Activated B cell treated with CpG ODN at 0.5 μM for 24 hours (primary cell): ENCODE measurements around the gene SEMA5A. TPM values are rescaled to one million over a fixed set of nuclear protein-coding genes. Genes with fewer than 3 reads are reported as not detected.

Source experiments
- ATAC-seq: fragments of 200-7000 bp; cut with Tn5 transposase; one replicate; pipeline ENCODE4 v1.10.0; 2021; ENCODE audit warnings: low read depth, mild to moderate bottlenecking, moderate library complexity
- CTCF ChIA-PET: fragments of 350-600 bp; sonication (Branson Sonifier 250); formaldehyde crosslinking; loops from one replicate; lab custom pipeline; 2021; ENCODE audit warnings: antibody characterized with exemption; lab: Charles Lee
- POLR2A ChIA-PET: fragments of 350-600 bp; sonication (Branson Sonifier 250); formaldehyde crosslinking; loops from one replicate; lab custom pipeline; 2021; ENCODE audit warnings: antibody characterized with exemption; lab: Charles Lee
- DNase-seq: peaks from one replicate; pipeline ENCODE4 v3.0.0; 2022
- H3K27ac Mint-ChIP-seq: one replicate; pipeline ENCODE4 v1.8.0; 2020; ENCODE audit warnings: mixed read lengths
- H3K27me3 Mint-ChIP-seq: one replicate; pipeline ENCODE4 v1.8.0; 2021; ENCODE audit warnings: mixed read lengths
- H3K36me3 Mint-ChIP-seq: one replicate; pipeline ENCODE4 v1.8.0; 2021; ENCODE audit warnings: low read depth, mixed read lengths
- H3K4me1 Mint-ChIP-seq: one replicate; pipeline ENCODE4 v1.8.0; 2021; ENCODE audit warnings: mixed read lengths
- H3K4me3 Mint-ChIP-seq: one replicate; pipeline ENCODE4 v1.8.0; 2020; ENCODE audit warnings: mild to moderate bottlenecking, mixed read lengths
- H3K9me3 Mint-ChIP-seq: one replicate; pipeline ENCODE4 v1.8.0; 2020; ENCODE audit warnings: mixed read lengths
- CTCF ChIP-seq: fragments of 200-600 bp; IDR thresholded peaks from one replicate; pipeline ENCODE4 v1.8.0; 2022; ENCODE audit warnings: antibody characterized with exemption, mild to moderate bottlenecking
- intact Hi-C: fragments of 100-400 bp; cut with micrococcal nuclease; formaldehyde crosslinking; loops from one replicate; pipeline ENCODE4 v1.15.1; 2024
- total RNA-seq: library from RNA; stranded (reverse); gene quantifications from 2 replicates; pipeline ENCODE4 v1.2.3, GENCODE V29; 2022

The SEMA5A gene
- total RNA-seq, 1 donor from 2014 or later = not detected

GRCh38 chr5:9382522-9382921 lies 163.4 kb downstream of the SEMA5A start:
- Mint-ChIP-seq H3K27me3 (no peaks in the 10 kb centered on the region), H3K36me3 (no peaks in the 10 kb centered on the region), H3K4me3 (no peak overlapping the region), H3K27ac (no peak overlapping the region), H3K4me1 (no peaks in the 10 kb centered on the region), H3K9me3 (no peaks in the 10 kb centered on the region)
- DNase-seq (no peak), ATAC-seq (no peak)
- POLR2A ChIA-PET = no interaction called here
- CTCF ChIA-PET = no interaction called here
- intact Hi-C loops = no loop called here
- no peak for TF ChIP-seq CTCF

GRCh38 chr5:9381464-9381863 lies 164.4 kb downstream of the SEMA5A start:
- intact Hi-C loops = no loop called here
- POLR2A ChIA-PET = no interaction called here
- no peak for ATAC-seq
- no peak for TF ChIP-seq CTCF
- CTCF ChIA-PET = no interaction called here
- H3K4me3 Mint-ChIP-seq = no peak overlapping the region
- H3K9me3 Mint-ChIP-seq = no peaks in the 10 kb centered on the region
- H3K4me1 Mint-ChIP-seq = no peaks in the 10 kb centered on the region
- no peak for DNase-seq
- no peaks in the 10 kb centered on the region for H3K36me3 Mint-ChIP-seq
- no peak overlapping the region for H3K27ac Mint-ChIP-seq
- no peaks in the 10 kb centered on the region for H3K27me3 Mint-ChIP-seq

GRCh38 chr5:9380109-9380508 lies 165.8 kb downstream of the SEMA5A start:
- intact Hi-C loops = no loop called here
- no peak for TF ChIP-seq CTCF
- H3K9me3 Mint-ChIP-seq = no peaks in the 10 kb centered on the region
- H3K4me3 Mint-ChIP-seq = no peak overlapping the region
- H3K27me3 Mint-ChIP-seq = no peaks in the 10 kb centered on the region
- CTCF ChIA-PET = no interaction called here
- POLR2A ChIA-PET = no interaction called here
- ATAC-seq (no peak), DNase-seq (no peak)
- no peaks in the 10 kb centered on the region for H3K4me1 Mint-ChIP-seq
- H3K36me3 Mint-ChIP-seq = no peaks in the 10 kb centered on the region
- H3K27ac Mint-ChIP-seq = no peak overlapping the region

GRCh38 chr5:9376363-9377117 lies 169.3 kb downstream of the SEMA5A start:
- ChIA-PET CTCF (no interaction called here), POLR2A (no interaction called here)
- no peaks in the 10 kb centered on the region for H3K9me3 Mint-ChIP-seq
- intact Hi-C loops = no loop called here
- no peak overlapping the region for H3K27ac Mint-ChIP-seq
- H3K4me1 Mint-ChIP-seq = no peaks in the 10 kb centered on the region
- DNase-seq (no peak), ATAC-seq (no peak)
- H3K36me3 Mint-ChIP-seq = no peaks in the 10 kb centered on the region
- no peak overlapping the region for H3K4me3 Mint-ChIP-seq
- no peaks in the 10 kb centered on the region for H3K27me3 Mint-ChIP-seq
- TF ChIP-seq CTCF = no peak

GRCh38 chr5:9375756-9376155 lies 170.1 kb downstream of the SEMA5A start:
- ChIA-PET POLR2A (no interaction called here), CTCF (no interaction called here)
- Mint-ChIP-seq H3K9me3 (no peaks in the 10 kb centered on the region), H3K4me3 (no peak overlapping the region), H3K4me1 (no peaks in the 10 kb centered on the region), H3K27me3 (no peaks in the 10 kb centered on the region), H3K27ac (no peak overlapping the region), H3K36me3 (no peaks in the 10 kb centered on the region)
- TF ChIP-seq CTCF = no peak
- ATAC-seq (no peak), DNase-seq (no peak)
- intact Hi-C loops = no loop called here
